Stimulated activated CD8-positive, alpha-beta memory T cell treated with anti-CD3 and anti-CD28 coated beads, Interleukin-4, amount 100 ng/mL, for 1 hour (primary cell): Measurements from ENCODE around the gene KCNIP3.
"Not testable (repeated sequence)": the region's sequence is repeated elsewhere in the genome, so short reads cannot be mapped to it uniquely, and the experiment has no call there.

ENCODE experiments used
- DNase-seq, 2 donors: peaks; one replicate each; pipeline ENCODE4 v3.0.0-alpha.2; 2020; ENCODE audit warnings: low read depth in 2 of 2, low spot score in 1 of 2

KCNIP3 gene

DNA sequence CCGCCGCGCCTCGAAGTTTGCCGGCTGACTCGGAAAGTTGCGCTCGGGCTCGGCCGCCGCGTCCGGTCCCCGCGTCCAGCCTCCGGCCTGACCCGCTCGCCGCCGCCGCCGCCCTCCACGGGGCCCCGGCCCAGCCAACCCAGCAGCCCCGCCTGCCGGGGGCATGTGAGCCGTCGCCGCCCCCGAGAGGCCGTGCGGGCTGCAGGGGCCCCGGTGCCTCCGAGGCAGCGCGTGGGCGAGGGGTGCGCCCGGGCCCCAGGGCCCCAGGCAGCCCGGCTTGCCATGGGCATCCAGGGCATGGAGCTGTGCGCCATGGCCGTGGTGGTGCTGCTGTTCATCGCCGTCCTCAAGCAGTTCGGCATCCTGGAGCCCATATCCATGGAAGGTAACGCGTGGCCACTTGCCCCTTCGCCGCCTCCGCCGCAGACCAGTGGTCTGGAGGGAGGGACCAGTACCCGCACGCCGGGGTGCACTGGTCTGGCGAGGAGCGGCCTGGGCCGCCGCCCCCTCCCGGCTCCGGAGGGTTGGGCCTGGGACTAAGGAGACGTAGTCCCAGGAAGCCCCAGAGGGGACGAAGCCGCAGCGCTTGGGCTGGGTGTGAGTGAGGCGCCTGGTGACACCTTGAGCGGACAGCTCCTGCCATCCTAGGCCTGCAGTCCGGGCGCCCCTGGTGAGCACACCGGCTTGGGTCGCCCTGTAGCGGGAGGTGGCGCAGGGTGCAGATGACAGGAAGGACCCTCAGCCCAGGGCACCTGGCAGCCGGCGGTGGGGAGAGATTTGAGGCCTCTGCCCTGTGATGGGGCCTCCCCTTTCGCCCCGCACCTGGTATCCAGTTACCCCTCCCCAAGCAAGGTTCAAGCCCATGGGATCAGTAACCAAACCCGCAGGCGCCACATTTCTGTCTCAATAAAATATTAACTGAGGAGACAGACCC lies 49.9 kb downstream of the KCNIP3 start:
- DNase-seq = no peak

DNA sequence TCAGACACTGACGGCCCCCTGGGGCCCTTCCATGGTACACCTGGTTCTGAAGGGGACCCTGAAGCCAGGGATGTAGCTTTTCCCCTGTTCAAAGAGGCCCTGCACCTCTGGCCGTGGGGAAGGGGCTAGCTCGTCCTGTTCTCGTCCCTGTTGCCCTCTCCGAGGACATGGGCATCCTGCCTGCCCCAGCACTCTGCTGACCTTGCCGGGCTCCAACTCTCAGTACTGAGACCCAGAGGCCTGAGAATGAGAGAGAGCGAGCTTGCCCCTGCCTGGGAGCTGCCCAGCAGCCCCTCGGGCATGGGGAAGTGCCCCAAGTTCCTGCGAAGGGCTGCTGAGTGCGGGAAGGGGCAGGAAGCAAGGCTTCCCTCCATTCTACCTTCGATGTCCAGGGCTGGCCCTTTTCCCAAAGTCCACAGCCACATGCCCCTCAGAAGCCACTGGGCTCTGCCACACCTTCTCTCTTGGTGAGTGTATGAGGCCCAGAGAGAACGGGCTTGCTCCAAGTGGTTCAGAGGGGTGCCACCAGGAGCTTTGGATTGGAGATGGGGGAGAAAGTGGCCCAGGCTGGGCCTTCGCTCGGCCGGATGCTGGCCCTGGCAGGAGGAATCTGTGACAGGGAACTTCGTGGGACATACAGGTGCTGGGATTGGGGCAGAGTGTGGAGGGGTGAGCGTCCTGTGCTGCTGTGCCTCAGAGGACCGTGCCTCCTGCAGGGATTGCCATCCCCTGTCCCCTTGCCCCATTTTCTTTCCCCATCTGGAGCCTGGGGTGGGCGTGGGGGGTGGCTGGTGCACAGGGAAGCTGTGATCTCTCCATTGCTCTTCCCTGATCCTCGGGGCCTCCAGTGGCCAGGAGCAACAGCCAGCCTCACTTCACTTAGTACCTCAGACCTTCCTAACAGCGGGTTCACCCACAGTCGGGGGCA lies 50.8 kb downstream of the KCNIP3 start:
- DNase-seq = no peak

DNA sequence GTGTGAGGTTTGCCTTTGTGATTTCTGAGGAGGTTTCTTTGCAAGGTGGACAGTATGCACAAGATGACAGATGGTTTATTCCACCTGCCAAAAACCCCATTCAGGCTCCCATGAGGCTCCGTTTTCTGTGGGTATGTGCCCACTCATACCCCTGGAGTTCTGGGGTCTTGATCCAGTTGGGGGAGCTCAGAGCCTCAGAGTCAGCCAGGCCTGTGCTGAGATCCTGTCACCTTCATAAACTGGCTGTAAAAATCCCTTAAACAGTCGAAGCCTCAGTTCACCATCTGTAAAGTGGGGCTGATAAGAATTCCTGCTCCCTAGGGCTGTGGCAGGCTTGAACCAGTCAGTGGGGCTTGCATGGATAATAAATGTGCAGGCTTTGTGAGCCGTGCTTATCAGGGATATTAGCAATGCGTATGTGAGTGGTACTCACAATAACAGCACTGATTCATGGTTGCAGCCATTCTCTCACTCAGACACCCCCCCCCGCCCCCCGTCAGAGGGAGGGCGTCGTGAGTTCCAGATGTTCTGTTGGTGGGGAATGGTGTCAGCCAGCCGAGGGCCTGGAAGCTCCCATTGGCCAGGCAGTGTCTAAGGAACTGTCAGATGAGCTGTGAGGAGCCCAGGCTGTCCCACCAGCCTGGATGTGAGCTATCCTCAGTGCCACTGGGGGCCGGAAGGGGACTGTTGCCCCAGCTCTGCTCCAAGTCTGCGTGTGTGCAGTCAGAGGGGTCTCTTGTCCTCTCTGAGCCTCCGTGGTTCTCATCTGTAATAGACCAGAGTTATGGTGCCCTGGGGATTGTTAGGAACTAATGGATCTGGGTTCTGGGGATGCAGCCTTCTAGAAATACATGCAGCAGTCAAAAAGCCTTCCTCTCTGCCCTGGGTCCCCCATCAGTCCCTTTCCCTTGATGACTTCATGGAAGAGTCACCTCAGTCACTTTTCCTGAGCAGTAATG lies 51.7 kb downstream of the KCNIP3 start:
- DNase-seq = no peak

DNA sequence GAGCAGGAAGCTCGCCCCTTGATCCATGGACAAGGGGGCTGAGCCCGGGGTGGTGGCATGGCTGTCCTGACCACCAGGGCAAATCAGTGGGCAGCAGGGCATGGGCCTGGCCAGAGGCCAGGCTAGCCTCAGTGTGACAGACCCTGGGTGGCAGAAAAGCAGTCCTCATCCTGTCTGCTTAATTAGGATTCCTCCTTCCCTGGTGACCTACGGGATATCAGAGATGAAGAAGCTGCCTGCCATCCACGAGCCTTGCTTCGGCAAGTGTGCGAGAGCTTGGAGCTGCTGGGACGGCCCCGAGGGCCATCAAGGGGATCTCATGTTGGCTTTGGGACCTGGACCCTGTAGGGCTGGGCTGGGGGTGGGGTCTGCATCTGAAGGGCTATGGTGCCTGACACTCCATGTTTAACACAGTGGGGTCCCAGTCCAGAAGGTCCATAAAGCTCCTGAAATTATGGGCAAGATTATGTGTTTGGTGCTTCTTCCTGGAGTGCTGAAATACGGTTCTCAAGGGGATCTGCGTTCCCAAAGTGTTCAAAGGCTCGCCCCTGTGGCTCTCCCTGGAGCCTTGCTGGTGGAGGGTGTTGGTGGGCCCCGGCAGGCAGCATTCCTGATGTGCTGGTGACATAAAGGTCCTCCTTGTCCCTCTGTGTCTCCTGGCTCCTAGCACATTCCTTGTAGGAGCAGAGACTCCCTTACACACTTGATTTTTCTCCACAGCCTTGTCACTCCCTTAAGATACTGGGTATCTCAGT lies 52.6 kb downstream of the KCNIP3 start:
- no peak for DNase-seq

DNA sequence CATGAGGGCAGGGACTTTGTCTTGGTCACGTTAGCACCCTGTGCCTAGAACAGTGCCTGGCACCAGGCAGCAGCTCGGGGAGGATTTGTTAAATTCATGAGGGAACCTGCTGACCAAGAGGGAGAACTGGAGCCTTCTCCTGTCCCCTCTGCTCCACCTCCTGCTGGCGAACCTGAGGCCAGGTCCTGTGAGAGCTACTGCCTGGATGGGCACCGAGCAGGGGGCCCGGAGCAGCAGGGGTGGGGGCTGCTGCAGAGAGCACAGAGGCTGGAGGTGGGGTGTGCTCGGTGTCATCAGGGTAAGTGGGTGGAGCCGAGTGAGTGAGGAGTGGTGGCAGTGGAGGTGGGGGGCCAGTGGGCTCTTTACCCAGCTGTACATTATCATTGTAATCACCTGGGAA lies 53.2 kb downstream of the KCNIP3 start:
- no peak for DNase-seq

DNA sequence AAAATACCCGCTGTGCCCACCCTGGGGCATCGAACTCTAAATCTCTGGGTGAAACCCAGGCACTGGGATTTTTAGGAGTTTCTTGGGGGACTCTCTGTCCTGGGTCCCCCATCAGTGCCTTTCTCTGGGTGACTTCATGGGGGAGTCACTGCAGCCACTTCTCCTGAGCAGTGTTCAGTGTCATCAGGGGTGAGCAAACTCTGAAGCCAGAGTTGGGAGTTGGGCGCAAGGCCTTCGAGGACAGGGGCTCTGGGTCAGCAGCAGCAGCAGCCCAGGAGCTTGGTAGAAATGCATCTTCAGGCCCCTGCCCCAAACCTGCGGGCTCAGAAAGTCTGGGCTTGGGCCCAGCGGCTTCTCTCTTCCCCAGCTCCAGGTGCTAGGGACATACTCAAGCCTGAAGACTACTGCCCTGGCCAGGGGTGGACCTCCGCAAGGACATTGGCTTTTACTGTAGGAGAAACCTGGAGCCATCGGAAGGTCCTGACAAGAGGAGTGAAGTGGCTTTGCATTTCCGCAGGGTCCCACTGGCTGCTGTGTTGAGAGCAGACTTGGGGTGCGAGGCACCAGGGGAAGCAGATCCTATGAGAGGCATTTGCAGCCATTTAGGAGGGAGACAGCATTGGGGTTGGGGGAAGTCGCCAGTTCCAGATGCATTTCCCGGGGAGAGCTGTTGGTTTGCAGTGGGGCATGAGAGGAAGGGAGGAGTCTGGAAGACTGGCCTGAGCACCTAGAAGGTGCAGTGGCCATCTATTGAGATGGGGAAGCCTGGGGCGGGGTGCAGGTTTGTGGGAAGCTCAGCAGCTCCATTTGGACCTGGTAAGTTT lies 53.8 kb downstream of the KCNIP3 start:
- no peak for DNase-seq

DNA sequence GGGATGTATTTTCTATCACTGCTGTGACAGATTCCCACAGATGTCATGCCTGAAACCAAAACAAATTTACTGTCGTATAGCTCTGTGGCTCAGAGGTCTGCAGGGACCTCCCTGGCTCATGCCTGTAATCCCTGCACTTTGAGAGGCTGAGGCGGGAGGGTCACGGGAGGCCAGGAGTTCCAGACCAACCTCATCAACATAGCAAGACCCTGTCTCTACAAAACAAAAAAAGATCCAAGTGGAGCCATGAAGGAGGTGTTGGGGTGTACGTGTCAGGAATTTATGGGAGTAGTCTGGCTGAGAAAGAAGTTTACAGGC lies 54.4 kb downstream of the KCNIP3 start:
- no peak for DNase-seq

DNA sequence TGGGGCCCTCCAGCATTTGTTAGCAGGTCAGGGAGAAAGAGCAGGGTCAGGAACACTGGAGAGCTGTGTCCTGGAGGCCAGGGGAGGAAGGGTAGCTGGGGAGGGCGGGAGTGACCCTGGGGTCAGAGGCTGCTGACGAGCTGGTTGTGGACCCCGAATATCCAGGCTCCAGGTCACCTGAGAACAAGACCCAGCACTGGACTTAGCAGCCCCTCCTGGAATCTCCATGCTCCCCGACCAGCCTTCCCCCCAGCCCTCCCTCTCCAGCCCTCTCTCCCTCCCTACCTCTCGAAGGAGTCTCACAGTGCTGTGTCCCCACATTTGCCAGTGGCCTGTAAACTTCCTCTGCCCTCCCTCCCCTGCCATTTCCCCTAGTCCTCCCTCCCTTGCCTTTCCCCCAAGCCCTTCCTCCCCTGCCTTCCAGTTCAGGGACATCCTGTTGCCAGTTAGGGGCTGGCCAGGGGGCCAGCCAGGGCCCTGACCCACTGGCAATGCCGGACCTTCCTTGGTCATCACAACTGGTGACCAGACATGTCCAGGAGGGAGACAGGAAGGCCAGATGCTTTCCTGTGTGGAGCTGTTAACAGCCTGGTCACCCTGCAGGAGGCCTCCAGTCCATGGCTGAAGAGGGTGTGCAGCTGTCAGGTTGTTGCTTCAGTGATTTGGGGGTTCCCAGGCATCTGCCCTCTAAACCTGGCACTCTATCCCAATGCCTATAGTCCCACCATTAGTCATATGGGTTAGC lies 55.3 kb downstream of the KCNIP3 start:
- no peak for DNase-seq

DNA sequence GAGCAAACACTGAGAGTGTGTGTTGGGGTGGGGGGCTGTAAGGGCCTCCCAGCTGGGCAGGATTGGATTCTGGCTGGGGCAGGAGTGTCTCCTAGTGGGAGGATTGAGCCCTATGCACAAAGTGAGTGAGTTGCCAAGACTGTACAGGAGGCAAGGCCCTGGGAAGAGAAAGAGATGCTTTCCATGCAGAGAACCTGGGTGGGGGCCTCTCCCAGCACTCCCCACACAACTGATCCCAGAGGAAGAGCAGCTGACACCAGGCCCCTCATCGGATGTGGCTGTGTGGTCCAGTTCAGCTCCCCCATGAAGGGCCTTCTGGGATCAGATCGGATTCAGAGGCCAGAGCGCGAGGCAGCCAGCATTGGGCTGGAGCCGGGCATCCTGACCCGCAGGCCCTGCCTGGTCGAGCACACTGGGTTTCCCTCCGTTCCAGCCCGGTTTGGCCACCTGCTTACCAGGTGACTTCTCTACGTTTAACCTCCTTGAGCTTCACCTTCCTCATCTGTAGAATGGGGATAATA lies 56.0 kb downstream of the KCNIP3 start:
- DNase-seq = no peak

DNA sequence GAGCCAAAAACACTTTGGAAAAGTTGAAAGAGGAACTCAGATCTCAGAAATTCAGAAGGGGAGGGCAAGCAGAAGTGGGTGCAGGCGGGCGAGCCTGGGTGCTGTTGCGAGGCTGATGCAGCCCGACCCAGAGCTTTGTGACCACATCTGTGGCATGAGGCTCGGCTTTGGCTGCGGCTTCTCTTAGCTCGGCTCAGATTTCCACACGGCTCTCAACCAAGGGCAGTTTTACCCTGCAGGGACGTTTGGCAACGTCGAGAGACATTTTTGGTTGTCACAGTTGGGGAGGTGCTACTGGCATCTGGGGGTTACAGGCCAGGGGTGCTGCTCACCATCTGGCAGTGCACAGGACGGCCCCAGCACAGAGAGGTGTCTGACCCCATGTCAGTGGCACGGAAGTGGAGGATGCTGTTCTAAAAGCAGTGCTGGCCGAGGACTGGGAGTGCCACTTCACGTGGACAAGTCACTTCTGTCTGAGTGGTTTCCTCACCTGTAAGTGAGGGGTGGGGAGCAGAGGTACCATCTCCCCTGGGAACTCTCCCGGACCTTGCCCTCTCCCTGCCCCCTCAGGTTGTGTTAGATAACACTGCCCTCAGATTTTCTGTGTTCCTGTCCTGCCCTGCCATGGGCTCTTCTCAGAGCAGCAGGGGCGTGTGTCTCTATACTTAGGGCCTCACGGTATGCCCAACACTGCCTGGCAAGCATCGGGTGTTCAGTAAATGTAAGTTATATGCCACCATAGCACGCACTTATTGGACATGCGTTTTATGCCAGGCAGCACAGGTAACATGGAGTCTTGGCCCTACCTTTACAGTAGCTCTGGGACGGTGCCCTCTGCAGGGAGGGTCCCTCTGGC lies 56.7 kb downstream of the KCNIP3 start:
- DNase-seq = no peak

DNA sequence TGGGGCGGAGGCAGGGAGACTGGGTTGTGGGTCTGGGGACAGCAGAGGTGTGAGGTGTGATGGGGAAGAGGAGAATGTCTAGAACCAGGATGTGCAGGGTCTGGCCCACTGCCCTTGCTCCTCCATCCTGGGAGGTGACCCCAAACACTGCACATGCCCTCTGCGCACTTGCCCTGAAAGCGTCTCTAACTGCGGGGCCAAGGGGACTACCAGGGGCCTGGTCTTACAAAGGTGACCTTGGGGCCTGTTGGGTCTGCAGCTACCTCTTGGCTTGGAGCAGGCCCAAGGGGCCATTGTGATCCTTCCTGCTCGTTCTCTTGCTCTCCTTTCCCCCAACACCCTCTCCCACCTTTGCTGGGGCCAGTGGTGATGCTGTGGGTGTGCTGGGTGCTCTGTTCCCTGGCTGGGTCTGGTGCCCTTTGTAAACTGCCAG lies 57.3 kb downstream of the KCNIP3 start:
- no peak for DNase-seq

DNA sequence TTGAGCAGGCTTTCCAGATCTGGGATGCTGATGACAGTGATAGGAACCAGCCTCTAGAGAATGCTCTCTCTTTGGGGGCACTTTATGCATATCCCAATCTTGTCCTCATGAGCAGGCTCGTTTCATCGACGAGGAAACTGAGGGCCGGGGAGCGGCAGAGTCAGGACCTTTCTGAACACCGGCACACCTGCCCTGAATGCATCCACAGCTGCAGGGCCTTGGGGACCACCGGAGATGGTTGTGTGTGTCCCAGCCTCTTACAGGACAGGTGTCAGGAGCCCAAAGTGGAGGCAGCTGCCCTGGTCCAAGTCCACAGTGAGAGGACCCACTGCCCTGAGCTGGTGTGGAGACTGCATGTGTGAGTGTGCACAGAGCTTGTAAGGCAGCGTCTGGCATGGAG lies 57.8 kb downstream of the KCNIP3 start:
- no peak for DNase-seq

DNA sequence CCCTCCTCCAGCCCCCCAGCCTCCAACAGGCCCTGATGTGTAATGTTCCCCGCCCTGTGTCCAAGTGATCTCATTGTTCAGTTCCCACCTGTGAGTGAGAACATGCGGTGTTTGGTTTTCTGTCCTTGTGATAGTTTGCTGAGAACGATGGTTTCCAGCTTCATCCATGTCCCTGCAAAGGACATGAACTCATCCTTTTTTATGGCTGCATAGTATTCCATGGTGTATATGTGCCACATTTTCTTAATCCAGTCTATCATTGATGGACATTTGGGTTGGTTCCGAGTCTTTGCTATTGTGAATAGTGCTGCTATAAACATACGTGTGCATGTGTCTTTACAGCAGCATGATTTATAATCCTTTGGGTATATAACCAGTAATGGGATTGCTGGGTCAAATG lies 58.3 kb downstream of the KCNIP3 start:
- DNase-seq = not testable (repeated sequence)

DNA sequence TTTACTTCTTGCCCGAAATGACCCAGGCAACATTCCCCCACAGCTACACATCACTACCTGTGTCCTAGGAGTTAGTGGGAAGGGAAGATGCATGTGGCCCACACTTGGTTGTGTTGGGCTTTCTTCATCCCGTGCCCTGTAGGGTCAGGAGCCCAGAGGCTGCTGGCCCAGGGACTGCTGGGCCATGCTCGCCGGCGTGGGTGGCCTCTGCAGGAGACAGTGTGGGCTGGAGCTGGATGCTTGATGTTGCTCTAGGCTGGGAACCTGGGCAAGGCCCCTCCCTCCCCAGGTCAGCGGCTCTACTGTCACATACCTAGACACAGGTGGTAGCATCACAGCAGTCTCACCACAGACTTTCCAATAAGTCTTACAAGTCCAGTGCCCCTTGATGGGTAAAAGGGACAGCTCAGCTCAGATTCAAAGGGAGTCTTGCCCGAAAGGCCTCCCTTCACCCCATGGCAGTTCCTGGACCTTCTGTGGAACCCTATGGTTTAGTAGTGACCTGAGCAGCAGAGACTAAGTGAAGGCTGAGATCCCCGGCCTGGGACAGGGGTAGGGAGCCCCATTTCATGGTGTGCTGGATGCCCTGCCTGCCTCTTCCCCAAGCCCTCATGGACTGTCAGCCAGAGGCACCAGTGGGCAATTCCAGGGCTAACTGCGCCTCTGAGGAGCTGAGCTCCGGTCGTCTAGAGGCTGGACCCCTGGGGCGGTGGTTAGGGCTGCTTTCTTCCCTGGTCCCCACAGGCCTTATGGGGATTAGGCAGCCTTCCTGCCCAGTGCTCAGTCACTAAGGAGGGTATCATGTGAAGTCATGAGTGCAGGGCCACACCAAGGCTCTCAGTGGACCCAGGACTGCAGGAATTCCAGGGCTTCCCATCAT lies 59.9 kb downstream of the KCNIP3 start:
- no peak for DNase-seq

DNA sequence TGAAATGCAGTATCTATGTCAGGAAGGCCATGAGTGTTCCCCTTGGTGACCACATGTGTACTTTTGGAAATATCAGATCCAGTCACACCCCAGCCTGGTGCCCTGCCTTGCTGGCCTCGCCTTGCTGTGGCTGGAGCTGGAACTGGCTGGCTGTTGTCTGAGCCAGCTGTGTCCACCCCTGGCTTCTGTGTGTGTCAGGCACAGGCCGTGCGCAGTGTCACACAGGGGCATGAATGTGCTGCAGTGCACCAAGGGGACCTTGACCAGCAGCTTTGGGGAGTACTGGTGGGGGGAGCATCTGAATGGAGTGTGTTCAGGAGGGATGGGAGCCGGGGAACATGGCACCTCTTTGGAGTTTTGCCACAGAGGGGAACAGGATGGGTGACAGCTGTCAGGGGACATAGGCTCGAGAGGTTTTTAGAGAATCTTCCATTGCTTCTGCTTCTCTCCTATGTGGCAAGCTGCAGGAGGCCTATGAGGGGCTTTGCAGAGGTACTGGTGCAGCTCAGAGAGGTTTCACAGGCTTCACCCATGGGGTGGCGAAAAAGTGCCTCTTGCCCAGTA lies 60.7 kb downstream of the KCNIP3 start:
- no peak for DNase-seq

DNA sequence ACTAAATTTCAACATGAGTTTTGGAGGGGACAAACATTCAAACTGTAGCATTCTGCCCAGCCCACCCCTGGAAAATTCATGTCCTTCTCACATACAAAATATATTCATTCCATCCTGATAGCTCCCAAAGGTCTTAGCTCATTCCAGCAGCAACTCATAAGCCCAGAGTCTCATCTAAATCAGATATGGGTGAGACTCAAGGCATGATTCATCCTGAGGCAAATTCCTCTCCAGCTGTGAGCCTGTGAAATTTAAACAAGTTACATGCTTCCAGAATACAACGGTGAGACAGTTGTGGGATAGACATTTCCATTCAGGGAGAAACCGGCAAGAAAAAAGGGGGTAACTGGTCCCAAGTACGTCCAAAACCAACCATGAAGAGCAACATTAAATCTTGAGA lies 61.9 kb downstream of the KCNIP3 start:
- DNase-seq = no peak
